Right lobe of liver (tissue), 4 donors: Measurements from ENCODE around the gene SMPDL3A.

Experiments
- POLR2A ChIP-seq: fragments of 450-650 bp; IDR thresholded peaks from one replicate; pipeline ENCODE4 v1.6.1; 2017; ENCODE audit warnings: antibody characterized with exemption, mild to moderate bottlenecking
- TF ChIP-seq, protein P1 (sequence below), 4 donors: fragments of 200-600 bp in 3 of 4; fragments of 450-650 bp in 1 of 4; IDR thresholded peaks; one replicate each; pipeline versions ENCODE4 v1.5.1 to v1.8.0; 2016 to 2022; ENCODE audit warnings: antibody characterized with exemption in 4 of 4, mild to moderate bottlenecking in 2 of 4
- donor health status: DM: no; HTN: no; CAD: no.
- donor health status: DM: no; HTN: no; CAD: no.
- donor health status: DM: no; HTN: yes; CAD: no.

DNA sequence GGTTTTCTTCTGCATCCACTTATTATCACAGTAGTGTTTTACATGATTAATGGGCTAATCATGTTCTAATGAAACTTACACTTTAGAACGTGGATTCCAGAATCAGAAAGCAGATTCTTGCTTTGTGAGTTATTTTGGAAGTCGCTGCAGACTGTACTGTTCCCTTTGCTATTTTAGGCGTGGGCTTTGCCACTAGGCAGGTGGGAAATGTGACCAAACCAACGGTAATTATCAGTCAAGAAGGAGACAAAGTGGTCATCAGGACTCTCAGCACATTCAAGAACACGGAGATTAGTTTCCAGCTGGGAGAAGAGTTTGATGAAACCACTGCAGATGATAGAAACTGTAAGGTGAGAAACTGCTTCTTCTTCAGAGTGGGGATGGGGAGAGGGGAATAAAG is 8.9 kb upstream of the SMPDL3A start:
- TF ChIP-seq, protein P1, sequence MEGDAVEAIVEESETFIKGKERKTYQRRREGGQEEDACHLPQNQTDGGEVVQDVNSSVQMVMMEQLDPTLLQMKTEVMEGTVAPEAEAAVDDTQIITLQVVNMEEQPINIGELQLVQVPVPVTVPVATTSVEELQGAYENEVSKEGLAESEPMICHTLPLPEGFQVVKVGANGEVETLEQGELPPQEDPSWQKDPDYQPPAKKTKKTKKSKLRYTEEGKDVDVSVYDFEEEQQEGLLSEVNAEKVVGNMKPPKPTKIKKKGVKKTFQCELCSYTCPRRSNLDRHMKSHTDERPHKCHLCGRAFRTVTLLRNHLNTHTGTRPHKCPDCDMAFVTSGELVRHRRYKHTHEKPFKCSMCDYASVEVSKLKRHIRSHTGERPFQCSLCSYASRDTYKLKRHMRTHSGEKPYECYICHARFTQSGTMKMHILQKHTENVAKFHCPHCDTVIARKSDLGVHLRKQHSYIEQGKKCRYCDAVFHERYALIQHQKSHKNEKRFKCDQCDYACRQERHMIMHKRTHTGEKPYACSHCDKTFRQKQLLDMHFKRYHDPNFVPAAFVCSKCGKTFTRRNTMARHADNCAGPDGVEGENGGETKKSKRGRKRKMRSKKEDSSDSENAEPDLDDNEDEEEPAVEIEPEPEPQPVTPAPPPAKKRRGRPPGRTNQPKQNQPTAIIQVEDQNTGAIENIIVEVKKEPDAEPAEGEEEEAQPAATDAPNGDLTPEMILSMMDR (IDR thresholded peaks at IDR 0.05): no peak
- no peak for TF ChIP-seq POLR2A
